GM23338 (cell line): ENCODE results near the gene COBL. TPM values are rescaled to one million over a fixed set of nuclear protein-coding genes. Genes with fewer than 3 reads are reported as not detected.

Source experiments
- ATAC-seq: fragments of 200-7000 bp; cut with Tn5 transposase; 3 replicates; pipeline ENCODE4 v1.9.1; 2020
- DNase-seq: peaks from one replicate; pipeline ENCODE4 v3.0.0-alpha.2; 2015; ENCODE audit warnings: low spot score
- H2AFZ ChIP-seq: fragments of 200-600 bp; sonication (generic); 2 replicates; pipeline ENCODE4 v1.8.0; 2016; ENCODE audit warnings: antibody characterized with exemption, mild to moderate bottlenecking, moderate library complexity
- H3F3A ChIP-seq: fragments of 200-600 bp; sonication (generic); replicated peaks from 2 replicates; pipeline ENCODE4 v1.8.0; 2017; ENCODE audit warnings: antibody characterized with exemption, mixed run types, low read depth
- H3K27ac ChIP-seq: fragments of 200-600 bp; sonication (generic); 2 replicates; pipeline ENCODE4 v1.6.1; 2016; ENCODE audit warnings: low read depth
- H3K27me3 ChIP-seq: fragments of 200-600 bp; sonication (generic); 2 replicates; pipeline ENCODE4 v1.8.0; 2016; ENCODE audit warnings: mild to moderate bottlenecking, mixed run types, moderate library complexity; ENCODE audit not compliant: insufficient read depth
- H3K36me3 ChIP-seq: fragments of 200-600 bp; sonication (generic); 2 replicates; pipeline ENCODE4 v1.8.0; 2016; ENCODE audit warnings: mild to moderate bottlenecking; ENCODE audit not compliant: insufficient read depth
- H3K4me1 ChIP-seq: fragments of 200-600 bp; sonication (generic); 2 replicates; pipeline ENCODE4 v1.8.0; 2016; ENCODE audit warnings: mild to moderate bottlenecking, moderate library complexity; ENCODE audit not compliant: insufficient read depth
- H3K4me2 ChIP-seq: fragments of 200-600 bp; sonication (generic); 2 replicates; pipeline ENCODE4 v1.7.1; 2017; ENCODE audit warnings: mixed run types
- H3K4me3 ChIP-seq: fragments of 200-600 bp; sonication (generic); 2 replicates; pipeline ENCODE4 v1.6.1; 2016; ENCODE audit warnings: mixed run types
- H3K79me2 ChIP-seq: fragments of 200-600 bp; sonication (generic); replicated peaks from 2 replicates; pipeline ENCODE4 v1.8.0; 2017; ENCODE audit warnings: mild to moderate bottlenecking; ENCODE audit not compliant: insufficient read depth
- H3K9me2 ChIP-seq: fragments of 200-600 bp; sonication (generic); 2 replicates; pipeline ENCODE4 v1.8.0; 2017; ENCODE audit not compliant: insufficient read depth
- H4K20me1 ChIP-seq: fragments of 200-600 bp; sonication (generic); replicated peaks from 2 replicates; pipeline ENCODE4 v1.8.0; 2017; ENCODE audit warnings: mild to moderate bottlenecking; ENCODE audit not compliant: insufficient read depth
- H3K27ac Mint-ChIP-seq: 2 replicates; pipeline ENCODE4 v1.8.0; 2020; ENCODE audit warnings: inconsistent platforms, mild to moderate bottlenecking, moderate library complexity, mixed read lengths
- H3K27me3 Mint-ChIP-seq: 3 replicates; pipeline ENCODE4 v1.8.0; 2022; ENCODE audit warnings: low read depth, mild to moderate bottlenecking, moderate library complexity, mixed read lengths, inconsistent platforms; ENCODE audit not compliant: insufficient read depth, poor library complexity
- H3K36me3 Mint-ChIP-seq: 3 replicates; pipeline ENCODE4 v1.8.0; 2021; ENCODE audit warnings: low read depth, mild to moderate bottlenecking, inconsistent platforms, moderate library complexity, mixed read lengths
- H3K4me1 Mint-ChIP-seq: 3 replicates; pipeline ENCODE4 v1.8.0; 2020; ENCODE audit warnings: mild to moderate bottlenecking, inconsistent platforms, mixed read lengths
- H3K4me3 Mint-ChIP-seq: 3 replicates; pipeline ENCODE4 v1.8.0; 2021; ENCODE audit warnings: moderate library complexity, mild to moderate bottlenecking, inconsistent platforms, mixed read lengths
- H3K9me3 Mint-ChIP-seq: 3 replicates; pipeline ENCODE4 v1.8.0; 2020; ENCODE audit warnings: moderate library complexity, mild to moderate bottlenecking, inconsistent platforms, mixed read lengths
- CREB1 ChIP-seq: fragments of 250-450 bp; sonication (Bioruptor Pico); IDR thresholded peaks from 2 replicates; pipeline ENCODE4 v1.5.0; 2020; ENCODE audit warnings: low read depth, mild to moderate bottlenecking, moderate library complexity
- ETS1 ChIP-seq: IDR thresholded peaks from 2 replicates; pipeline ENCODE4 v1.6.1; 2016; ENCODE audit warnings: antibody characterized with exemption
- EZH2 ChIP-seq: fragments of 200-600 bp; sonication (generic); IDR thresholded peaks from one replicate; pipeline ENCODE4 v1.8.0; 2017; ENCODE audit warnings: antibody characterized with exemption, mild to moderate bottlenecking, low read depth; ENCODE audit not compliant: unreplicated experiment
- EZH2phosphoT487 ChIP-seq: fragments of 200-600 bp; sonication (generic); IDR thresholded peaks from one replicate; pipeline ENCODE4 v1.8.1; 2018; ENCODE audit warnings: antibody characterized with exemption; ENCODE audit not compliant: unreplicated experiment
- JUNB ChIP-seq: IDR thresholded peaks from one replicate; pipeline ENCODE4 v1.6.1; 2016; ENCODE audit warnings: antibody characterized with exemption; ENCODE audit not compliant: unreplicated experiment
- NANOG ChIP-seq: IDR thresholded peaks from 2 replicates; pipeline ENCODE4 v1.6.1; 2016; ENCODE audit warnings: antibody characterized with exemption, borderline replicate concordance
- POLR2AphosphoS5 ChIP-seq: IDR thresholded peaks from 2 replicates; pipeline ENCODE4 v1.6.1; 2016; ENCODE audit warnings: antibody characterized with exemption, low read depth
- STAT1 ChIP-seq: IDR thresholded peaks from one replicate; pipeline ENCODE4 v1.6.1; 2016; ENCODE audit warnings: antibody characterized with exemption; ENCODE audit not compliant: unreplicated experiment
- ZNF114 ChIP-seq: fragments of 250-450 bp; sonication (Bioruptor Pico); IDR thresholded peaks from 2 replicates; pipeline ENCODE4 v1.5.0; 2020; ENCODE audit warnings: mild to moderate bottlenecking, moderate library complexity
- ZNF331 ChIP-seq: fragments of 250-450 bp; sonication (Bioruptor Pico); IDR thresholded peaks from 2 replicates; pipeline ENCODE4 v1.5.0; 2020; ENCODE audit warnings: low read depth, mild to moderate bottlenecking, moderate library complexity
- ZNF462 ChIP-seq: fragments of 250-450 bp; sonication (Bioruptor Pico); IDR thresholded peaks from 2 replicates; pipeline ENCODE4 v1.5.0; 2020; ENCODE audit warnings: mild to moderate bottlenecking, moderate library complexity
- polyA plus RNA-seq: library from polyadenylated mRNA; unstranded; fragments of >200 nt; fragmentation: Nextera tagmentation; extraction: Ambion mirVana; gene quantifications from 2 replicates; pipeline ENCODE4 v1.2.1, GENCODE V29; 2016
- total RNA-seq: library from RNA; depleted of rRNA; stranded (reverse); fragments of >200 nt; shearing (Covaris generic); gene quantifications from 2 replicates; pipeline ENCODE4 v1.2.3, GENCODE V29; 2014
- TF ChIP-seq, protein P1 (sequence below): IDR thresholded peaks from one replicate; pipeline ENCODE4 v1.6.1; 2018; ENCODE audit warnings: antibody characterized with exemption; ENCODE audit not compliant: unreplicated experiment
- TF ChIP-seq, protein P2 (sequence below), 2 experiments: fragments of 200-600 bp in 1 of 2; sonication (generic) in 1 of 2; conservative IDR thresholded peaks; 2 replicates each; pipeline versions ENCODE4 v1.5.1 to v1.6.1; 2016 to 2017; ENCODE audit warnings: antibody characterized with exemption in 2 of 2, low read depth in 2 of 2, mild to moderate bottlenecking in 2 of 2, moderate library complexity in 1 of 2

Gene COBL
- total and polyA plus RNA-seq, 2 experiments from 2014 or later = 18.3 to 51.9 TPM

GRCh38 chr7:51290304-51290637 is 26.3 kb downstream of the COBL start:
- Mint-ChIP-seq H3K4me3 (no peak overlapping the region), H3K27ac (peak overlapping the region; percentile 54; the same call in 1 of the 2 replicates)
- ATAC-seq = no peak

More at GRCh38 chr7:51290304-51290637, 26.3 kb downstream of the COBL start:
- H3K36me3 Mint-ChIP-seq = no peaks in the 10 kb centered on the region
- Histone ChIP-seq H3K9me2 (no peaks in the 10 kb centered on the region), H3K4me3 (no peak overlapping the region), H3F3A (no peaks in the 10 kb centered on the region; the same call in 1 of the 2 replicates), H3K4me1 (peaks cover 54% of the 10 kb centered on the region), H3K79me2 (peaks cover 99% of the 10 kb centered on the region), H3K27me3 (no peaks in the 10 kb centered on the region), H4K20me1 (peaks cover 28% of the 10 kb centered on the region), H3K27ac (0 out of 2 replicates have a peak overlapping the region, but pooled peaks have one; percentile 62), H3K4me2 (0 out of 2 replicates have a peak overlapping the region, but pooled peaks have one; percentile 20), H2AFZ (no peak overlapping the region), H3K36me3 (no peaks in the 10 kb centered on the region)
- H3K9me3 Mint-ChIP-seq = no peaks in the 10 kb centered on the region
- H3K4me1 Mint-ChIP-seq = peaks cover 45% of the 10 kb centered on the region
- TF ChIP-seq ZNF331 (CRISPR knock-in tag) (no peak), ZNF462 (CRISPR knock-in tag) (no peak), CREB1 (CRISPR knock-in tag) (no peak), EZH2 (no peak), JUNB (no peak), NANOG (no peak), POLR2AphosphoS5 (no peak), ETS1 (no peak), STAT1 (no peak), EZH2phosphoT487 (no peak), ZNF114 (no peak)
- TF ChIP-seq, protein P1, sequence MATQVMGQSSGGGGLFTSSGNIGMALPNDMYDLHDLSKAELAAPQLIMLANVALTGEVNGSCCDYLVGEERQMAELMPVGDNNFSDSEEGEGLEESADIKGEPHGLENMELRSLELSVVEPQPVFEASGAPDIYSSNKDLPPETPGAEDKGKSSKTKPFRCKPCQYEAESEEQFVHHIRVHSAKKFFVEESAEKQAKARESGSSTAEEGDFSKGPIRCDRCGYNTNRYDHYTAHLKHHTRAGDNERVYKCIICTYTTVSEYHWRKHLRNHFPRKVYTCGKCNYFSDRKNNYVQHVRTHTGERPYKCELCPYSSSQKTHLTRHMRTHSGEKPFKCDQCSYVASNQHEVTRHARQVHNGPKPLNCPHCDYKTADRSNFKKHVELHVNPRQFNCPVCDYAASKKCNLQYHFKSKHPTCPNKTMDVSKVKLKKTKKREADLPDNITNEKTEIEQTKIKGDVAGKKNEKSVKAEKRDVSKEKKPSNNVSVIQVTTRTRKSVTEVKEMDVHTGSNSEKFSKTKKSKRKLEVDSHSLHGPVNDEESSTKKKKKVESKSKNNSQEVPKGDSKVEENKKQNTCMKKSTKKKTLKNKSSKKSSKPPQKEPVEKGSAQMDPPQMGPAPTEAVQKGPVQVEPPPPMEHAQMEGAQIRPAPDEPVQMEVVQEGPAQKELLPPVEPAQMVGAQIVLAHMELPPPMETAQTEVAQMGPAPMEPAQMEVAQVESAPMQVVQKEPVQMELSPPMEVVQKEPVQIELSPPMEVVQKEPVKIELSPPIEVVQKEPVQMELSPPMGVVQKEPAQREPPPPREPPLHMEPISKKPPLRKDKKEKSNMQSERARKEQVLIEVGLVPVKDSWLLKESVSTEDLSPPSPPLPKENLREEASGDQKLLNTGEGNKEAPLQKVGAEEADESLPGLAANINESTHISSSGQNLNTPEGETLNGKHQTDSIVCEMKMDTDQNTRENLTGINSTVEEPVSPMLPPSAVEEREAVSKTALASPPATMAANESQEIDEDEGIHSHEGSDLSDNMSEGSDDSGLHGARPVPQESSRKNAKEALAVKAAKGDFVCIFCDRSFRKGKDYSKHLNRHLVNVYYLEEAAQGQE = no peak
- TF ChIP-seq, protein P2, sequence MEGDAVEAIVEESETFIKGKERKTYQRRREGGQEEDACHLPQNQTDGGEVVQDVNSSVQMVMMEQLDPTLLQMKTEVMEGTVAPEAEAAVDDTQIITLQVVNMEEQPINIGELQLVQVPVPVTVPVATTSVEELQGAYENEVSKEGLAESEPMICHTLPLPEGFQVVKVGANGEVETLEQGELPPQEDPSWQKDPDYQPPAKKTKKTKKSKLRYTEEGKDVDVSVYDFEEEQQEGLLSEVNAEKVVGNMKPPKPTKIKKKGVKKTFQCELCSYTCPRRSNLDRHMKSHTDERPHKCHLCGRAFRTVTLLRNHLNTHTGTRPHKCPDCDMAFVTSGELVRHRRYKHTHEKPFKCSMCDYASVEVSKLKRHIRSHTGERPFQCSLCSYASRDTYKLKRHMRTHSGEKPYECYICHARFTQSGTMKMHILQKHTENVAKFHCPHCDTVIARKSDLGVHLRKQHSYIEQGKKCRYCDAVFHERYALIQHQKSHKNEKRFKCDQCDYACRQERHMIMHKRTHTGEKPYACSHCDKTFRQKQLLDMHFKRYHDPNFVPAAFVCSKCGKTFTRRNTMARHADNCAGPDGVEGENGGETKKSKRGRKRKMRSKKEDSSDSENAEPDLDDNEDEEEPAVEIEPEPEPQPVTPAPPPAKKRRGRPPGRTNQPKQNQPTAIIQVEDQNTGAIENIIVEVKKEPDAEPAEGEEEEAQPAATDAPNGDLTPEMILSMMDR (conservative IDR thresholded peaks at IDR 0.05; ENCODE audit: low read depth in 2 of 2) = no peak
- DNase-seq = no peak
- peaks cover 13% of the 10 kb centered on the region for H3K27me3 Mint-ChIP-seq
